Endothelial cell of umbilical vein (primary cell): Measurements from ENCODE around the gene MCIDAS. TPM values are rescaled to one million over a fixed set of nuclear protein-coding genes. Genes with fewer than 3 reads are reported as not detected.

ENCODE experiments used
- BruUV-seq: library from RNA; stranded (reverse); fragments of 400-500 nt; replicated peaks from 2 replicates; lab custom pipeline; 2021; lab: Mats Ljungman, UMichigan
- CTCF ChIA-PET: fragments of 300-600, 350-600 bp; sonication (Branson Sonifier 250); formaldehyde crosslinking; loops from one replicate; lab custom pipeline; 2021; ENCODE audit warnings: antibody characterized with exemption, inconsistent platforms; lab: Charles Lee
- POLR2A ChIA-PET: fragments of 300-600, 350-600 bp; sonication (Branson Sonifier 250); formaldehyde crosslinking; loops from one replicate; lab custom pipeline; 2021; ENCODE audit warnings: antibody characterized with exemption, inconsistent platforms; lab: Charles Lee
- DNase-seq: peaks from one replicate; pipeline ENCODE4 v3.0.0-alpha.2; 2011; ENCODE audit warnings: low read depth, low spot score
- FAIRE-seq: peaks from 2 replicates; lab custom pipeline; 2011; peaks lifted over from hg19 to GRCh38; lab: Jason Lieb, UNC
- H2AFZ ChIP-seq: 2 replicates; pipeline ENCODE4 v1.6.0; 2012; ENCODE audit warnings: low read depth, low read length, control low read depth, inconsistent platforms
- H3K27ac ChIP-seq: 2 replicates; pipeline ENCODE4 v1.5.1; 2011; ENCODE audit warnings: low read depth, mild to moderate bottlenecking, control low read depth, low read length, moderate library complexity; ENCODE audit not compliant: insufficient read depth
- H3K27me3 ChIP-seq, 2 experiments: 2 replicates each; pipeline versions ENCODE4 v1.6.0 to v1.6.1; 2011; ENCODE audit warnings: low read length in 2 of 2, mixed read lengths in 1 of 2; ENCODE audit not compliant: control insufficient read depth in 2 of 2, insufficient read depth in 2 of 2
- H3K36me3 ChIP-seq, 2 experiments: 2 replicates in 1 of 2; 3 replicates in 1 of 2; pipeline ENCODE4 v1.5.1; 2011; ENCODE audit warnings: low read length in 2 of 2, mild to moderate bottlenecking in 1 of 2, moderate library complexity in 1 of 2; ENCODE audit not compliant: control insufficient read depth in 2 of 2, insufficient read depth in 2 of 2; ENCODE audit errors: extremely low read depth in 1 of 2
- H3K4me1 ChIP-seq: 3 replicates; pipeline ENCODE4 v1.5.1; 2011; ENCODE audit warnings: mild to moderate bottlenecking, low read length; ENCODE audit not compliant: control insufficient read depth, insufficient read depth; ENCODE audit errors: extremely low read depth
- H3K4me2 ChIP-seq: 2 replicates; pipeline ENCODE4 v1.6.1; 2011; ENCODE audit warnings: low read length, control low read depth, mixed read lengths; ENCODE audit not compliant: insufficient read depth
- H3K4me3 ChIP-seq, 3 experiments: fragments of 200-600 bp in 1 of 3; sonication (generic), shearing (Covaris generic) in 1 of 3; replicated peaks in 1 of 3; 2 replicates each; pipeline ENCODE4 v1.5.1; 2011 to 2016; ENCODE audit warnings: control low read depth in 3 of 3, low read length in 3 of 3, mild to moderate bottlenecking in 2 of 3, inconsistent platforms in 1 of 3, low read depth in 1 of 3, moderate library complexity in 1 of 3; ENCODE audit not compliant: insufficient read depth in 1 of 3
- H3K79me2 ChIP-seq: 2 replicates; pipeline ENCODE4 v1.6.0; 2012; ENCODE audit warnings: low read length, inconsistent platforms; ENCODE audit not compliant: control insufficient read depth, insufficient read depth
- H3K9ac ChIP-seq: replicated peaks from 2 replicates; pipeline ENCODE3; 2011; ENCODE audit warnings: low read length, control low read depth; ENCODE audit not compliant: insufficient read depth; ENCODE audit errors: extremely low read depth
- H3K9me1 ChIP-seq: replicated peaks from 3 replicates; pipeline ENCODE4 v1.6.0; 2011; ENCODE audit warnings: mild to moderate bottlenecking, low read length; ENCODE audit not compliant: control insufficient read depth, insufficient read depth; ENCODE audit errors: extremely low read depth
- H3K9me3 ChIP-seq: replicated peaks from 2 replicates; pipeline ENCODE4 v1.5.1; 2012; ENCODE audit warnings: low read length, inconsistent platforms; ENCODE audit not compliant: control insufficient read depth, insufficient read depth
- H4K20me1 ChIP-seq: replicated peaks from 2 replicates; pipeline ENCODE3; 2011; ENCODE audit warnings: mild to moderate bottlenecking, low read length; ENCODE audit not compliant: control insufficient read depth, insufficient read depth; ENCODE audit errors: extremely low read depth
- CTCF ChIP-seq, 2 donors: IDR thresholded peaks; 1 replicate in 1 of 2; 2 replicates in 1 of 2; pipeline ENCODE4 v1.5.1; 2011; ENCODE audit warnings: low read length in 2 of 2, mild to moderate bottlenecking in 2 of 2, moderate library complexity in 2 of 2, control low read depth in 1 of 2, inconsistent platforms in 1 of 2, low read depth in 1 of 2; ENCODE audit not compliant: insufficient read depth in 1 of 2; ENCODE audit errors: extremely low read depth in 1 of 2
- EZH2 ChIP-seq: IDR thresholded peaks from 2 replicates; pipeline ENCODE4 v1.6.1; 2012; ENCODE audit warnings: borderline replicate concordance, low read depth, mild to moderate bottlenecking, moderate library complexity, low read length, inconsistent platforms; ENCODE audit not compliant: severe bottlenecking
- FOS ChIP-seq: IDR thresholded peaks from 2 replicates; pipeline ENCODE4 v1.6.1; 2011; ENCODE audit warnings: mild to moderate bottlenecking, low read length, moderate library complexity, borderline replicate concordance; ENCODE audit not compliant: insufficient read depth
- GATA2 ChIP-seq: IDR thresholded peaks from 2 replicates; pipeline ENCODE4 v1.7.0; 2011; ENCODE audit warnings: low read depth, mild to moderate bottlenecking, moderate library complexity, mixed read lengths, low read length; ENCODE audit not compliant: insufficient read length, insufficient read depth
- JUN ChIP-seq: IDR thresholded peaks from 2 replicates; pipeline ENCODE4 v1.6.1; 2011; ENCODE audit warnings: borderline replicate concordance, low read depth; ENCODE audit not compliant: insufficient read length, insufficient read depth
- MYC ChIP-seq: IDR thresholded peaks from one replicate; pipeline ENCODE4 v1.6.1; 2011; ENCODE audit warnings: mild to moderate bottlenecking, low read depth, low read length
- POLR2A ChIP-seq: IDR thresholded peaks from 2 replicates; pipeline ENCODE4 v1.6.1; 2012; ENCODE audit warnings: low read depth, mild to moderate bottlenecking, control low read depth, low read length
- POLR2AphosphoS5 ChIP-seq: IDR thresholded peaks from 2 replicates; pipeline ENCODE4 v1.6.1; 2012; ENCODE audit warnings: low read depth, mild to moderate bottlenecking, control low read depth, low read length, moderate library complexity; ENCODE audit not compliant: insufficient read depth
- dilution Hi-C: fragments of 300-500 bp; cut with MboI; formaldehyde crosslinking; loops from one replicate; pipeline ENCODE4 v1.15.0; 2019; ENCODE audit warnings: low sequenced_read_pairs; ENCODE audit not compliant: extremely low pct_ligation_motif_present
- intact Hi-C: fragments of 100-400 bp; cut with micrococcal nuclease; formaldehyde crosslinking; loops from one replicate; pipeline ENCODE4 v1.10.0; 2022
- polyA plus RNA-seq, 4 experiments: library from polyadenylated mRNA; depleted of rRNA in 3 of 4; stranded (reverse) in 3 of 4; unstranded in 1 of 4; fragments of >200 nt; gene quantifications; 2 replicates each; pipeline versions ENCODE4 v1.2.1 to v1.2.3, GENCODE V29; 2011 to 2012; ENCODE audit warnings: missing spikeins in 1 of 4
- total RNA-seq: library from RNA; stranded (reverse); gene quantifications from 2 replicates; pipeline ENCODE4 v1.2.3, GENCODE V29; 2021
- TF ChIP-seq, protein P1 (sequence below): IDR thresholded peaks from 2 replicates; pipeline ENCODE4 v1.6.1; 2011; ENCODE audit not compliant: insufficient read depth, insufficient read length

Gene MCIDAS
- total and polyA plus RNA-seq, 2 donors (not counting 3 experiments of a cell fraction or from before 2014, with no cell fraction given): not detected

GRCh38 chr5:55276771-55277170 is 49.7 kb upstream of the MCIDAS start:
- CTCF ChIA-PET: no interaction called here
- intact Hi-C loops: no loop called here

More at GRCh38 chr5:55276771-55277170, 49.7 kb upstream of the MCIDAS start:
- Histone ChIP-seq H3K36me3 (peaks cover 15 to 23% of the 10 kb centered on the region in 2 experiments), H3K27ac (no peak overlapping the region), H3K4me1 (no peaks in the 10 kb centered on the region), H3K4me2 (no peak overlapping the region), H3K9me3 (no peaks in the 10 kb centered on the region), H4K20me1 (no peaks in the 10 kb centered on the region), H3K4me3 (no peak overlapping the region), H2AFZ (no peak overlapping the region), H3K79me2 (no peaks in the 10 kb centered on the region), H3K9me1 (no peaks in the 10 kb centered on the region), H3K27me3 (no peaks in the 10 kb centered on the region), H3K9ac (no peak overlapping the region)
- dilution Hi-C loops: no loop called here
- BruUV-seq: no TSS peak
- POLR2A ChIA-PET: no interaction called here
- FAIRE-seq (no peak), DNase-seq (no peak)
- TF ChIP-seq CTCF (IDR thresholded peaks at IDR 0.05; ENCODE audit: extremely low read depth in 1 of 2, insufficient read depth in 1 of 2, low read depth in 1 of 2, low read length in 2 of 2) (no peak), EZH2 (no peak), POLR2A (no peak), MYC (no peak), POLR2AphosphoS5 (no peak), GATA2 (no peak), JUN (no peak), FOS (no peak)
- TF ChIP-seq, protein P1, sequence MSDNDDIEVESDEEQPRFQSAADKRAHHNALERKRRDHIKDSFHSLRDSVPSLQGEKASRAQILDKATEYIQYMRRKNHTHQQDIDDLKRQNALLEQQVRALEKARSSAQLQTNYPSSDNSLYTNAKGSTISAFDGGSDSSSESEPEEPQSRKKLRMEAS: no peak
